Stimulated activated CD4-positive, alpha-beta T cell treated with anti-CD3 and anti-CD28 coated beads, TNF-alpha, amount 100 ng/mL, for 1 hour (primary cell): ENCODE data around the gene SULF2.

ENCODE experiments used
- DNase-seq, 3 donors: peaks; one replicate each; pipeline ENCODE4 v3.0.0-alpha.2; 2020; ENCODE audit warnings: low read depth in 3 of 3, low spot score in 1 of 3

SULF2 gene

GRCh38 chr20:47612670-47613069 lies 172.6 kb downstream of the SULF2 start:
- no peak for DNase-seq

GRCh38 chr20:47611785-47612184 lies 173.5 kb downstream of the SULF2 start:
- DNase-seq: no peak

GRCh38 chr20:47610945-47611250 lies 174.4 kb downstream of the SULF2 start:
- DNase-seq: no peak

- peak; percentile 33 to 54 (median 38) for DNase-seq
Measured at GRCh38 chr20:47610247-47610944, 174.9 kb downstream of the SULF2 start.

GRCh38 chr20:47609001-47609400 lies 176.3 kb downstream of the SULF2 start:
- DNase-seq: no peak
